ENCODE results near the gene GMNN.
"Not testable (repeated sequence)": the region's sequence is repeated elsewhere in the genome, so short reads cannot be mapped to it uniquely, and the experiment has no call there.

GMNN gene

DNA sequence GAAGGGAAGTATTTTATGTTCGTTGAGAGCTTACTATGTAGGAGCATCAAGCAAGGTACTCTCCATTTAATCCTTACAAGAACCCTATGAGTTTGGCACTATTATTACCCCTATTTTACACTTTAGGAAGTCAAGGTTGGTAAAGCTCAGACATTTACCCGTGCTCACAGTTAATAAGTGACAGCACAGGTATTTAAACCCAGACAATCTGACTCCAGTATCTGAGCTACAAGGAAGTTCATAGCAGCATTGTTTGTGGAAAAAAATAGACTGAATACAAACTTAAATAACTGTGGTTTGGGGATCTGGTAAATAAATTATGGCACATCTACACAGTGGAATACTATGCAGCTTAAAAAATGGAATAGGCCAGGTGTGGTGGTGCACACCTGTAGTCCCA lies 21.2 kb upstream of the GMNN start:
- no peak for DNase-seq (ENCODE audit: low read depth)
- no peak overlapping the region for H3K4me3 ChIP-seq (ENCODE audit: low read length)
- no peak for TF ChIP-seq CTCF (conservative IDR thresholded peaks at IDR 0.05; ENCODE audit: low read length)

- DNase-seq (ENCODE audit: low read depth); H3K4me3 ChIP-seq (ENCODE audit: low read length): not testable (repeated sequence)
Measured at GRCh38 chr6:24754378-24754777, 20.4 kb upstream of the GMNN start.

DNA sequence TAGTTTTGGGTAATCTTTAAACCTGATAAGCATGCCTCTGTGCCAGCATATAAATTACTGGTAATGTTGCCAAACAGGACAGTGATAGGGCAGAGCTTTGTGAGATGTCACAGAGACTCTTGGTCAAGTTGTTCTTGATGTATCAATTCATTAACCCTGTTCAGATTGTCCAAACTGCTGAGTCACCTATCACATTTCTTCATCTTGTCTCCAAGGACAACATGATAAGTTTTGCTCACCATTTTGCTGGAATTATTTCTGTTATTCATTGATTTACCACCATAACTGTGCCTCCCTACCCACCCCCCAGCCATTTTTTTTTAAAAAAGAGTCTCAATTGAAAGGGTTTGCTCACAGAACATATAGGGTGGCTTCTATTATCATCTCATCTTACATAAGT lies 19.5 kb upstream of the GMNN start:
- no peak overlapping the region for H3K4me3 ChIP-seq (ENCODE audit: low read length)
- DNase-seq (ENCODE audit: low read depth): no peak
- TF ChIP-seq CTCF (conservative IDR thresholded peaks at IDR 0.05; ENCODE audit: low read length): no peak

GRCh38 chr6:24757611-24758010 lies 17.1 kb upstream of the GMNN start:
- no peak for TF ChIP-seq CTCF (conservative IDR thresholded peaks at IDR 0.05; ENCODE audit: low read length)
- no peak overlapping the region for H3K4me3 ChIP-seq (ENCODE audit: low read length)
- DNase-seq (ENCODE audit: low read depth): no peak

DNA sequence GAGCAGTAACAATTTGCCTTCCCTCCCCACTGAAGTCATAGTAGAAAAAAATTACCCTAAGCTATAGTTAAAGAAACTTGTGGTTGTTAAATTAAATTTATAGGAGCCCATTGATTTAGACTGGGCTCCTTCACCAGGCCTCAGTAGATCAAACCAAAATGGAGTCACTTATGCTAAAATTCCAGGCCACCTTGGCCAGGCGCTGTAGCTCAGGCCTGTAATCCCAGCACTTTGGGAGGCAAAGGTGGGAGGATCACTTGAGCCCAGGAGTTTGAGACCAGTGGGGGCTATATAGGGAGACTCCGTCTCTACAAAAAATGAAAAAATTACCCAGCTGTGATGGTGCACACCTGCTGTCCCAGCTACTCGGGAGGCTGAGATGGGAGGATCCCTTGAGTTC lies 15.0 kb upstream of the GMNN start:
- no peak for TF ChIP-seq CTCF (conservative IDR thresholded peaks at IDR 0.05; ENCODE audit: low read length)
- no peak for DNase-seq (ENCODE audit: low read depth)
- H3K4me3 ChIP-seq (ENCODE audit: low read length): no peak overlapping the region

GRCh38 chr6:24760210-24760609 lies 14.5 kb upstream of the GMNN start:
- DNase-seq (ENCODE audit: low read depth): no peak
- TF ChIP-seq CTCF (conservative IDR thresholded peaks at IDR 0.05; ENCODE audit: low read length): no peak
- H3K4me3 ChIP-seq (ENCODE audit: low read length): no peak overlapping the region

- DNase-seq (ENCODE audit: low read depth): no peak
- TF ChIP-seq CTCF (conservative IDR thresholded peaks at IDR 0.05; ENCODE audit: low read length): no peak
- H3K4me3 ChIP-seq (ENCODE audit: low read length): no peak overlapping the region
Measured at GRCh38 chr6:24761193-24761835, 13.4 kb upstream of the GMNN start.

GRCh38 chr6:24761851-24762250 lies 12.9 kb upstream of the GMNN start:
- no peak overlapping the region for H3K4me3 ChIP-seq (ENCODE audit: low read length)
- TF ChIP-seq CTCF (conservative IDR thresholded peaks at IDR 0.05; ENCODE audit: low read length): no peak
- no peak for DNase-seq (ENCODE audit: low read depth)

Data from AG10803 (cell line).